ENCODE data around the gene DEF6. TPM values are rescaled to one million over a fixed set of nuclear protein-coding genes. Genes with fewer than 3 reads are reported as not detected.
A peak's percentile ranks its signal among the peaks of the same experiment; 100 is the strongest.

The DEF6 gene
- total RNA-seq, 1 experiment from 2014 or later, result 5.7 TPM

GRCh38 chr6:35251949-35252348 is 45.7 kb upstream of the DEF6 start:
- Mint-ChIP-seq H3K36me3 (ENCODE audit: insufficient read depth, unreplicated experiment) (no peaks in the 10 kb centered on the region), H3K27ac (ENCODE audit: unreplicated experiment) (no peak overlapping the region), H3K27me3 (ENCODE audit: insufficient read depth, unreplicated experiment) (no peaks in the 10 kb centered on the region), H3K4me1 (ENCODE audit: low read depth, unreplicated experiment) (no peaks in the 10 kb centered on the region), H3K4me3 (ENCODE audit: unreplicated experiment) (no peak overlapping the region), H3K9me3 (ENCODE audit: unreplicated experiment) (no peaks in the 10 kb centered on the region)
- no peaks in the 10 kb centered on the region for H3K27me3 ChIP-seq (replicated peaks; ENCODE audit: control insufficient read depth, insufficient read depth, low read length)
- no peak overlapping the region for H3K4me3 ChIP-seq (ENCODE audit: low read depth, low read length)
- ChIA-PET POLR2A (no interaction called here), CTCF (no interaction called here)
- no peak for DNase-seq
- TF ChIP-seq CTCF (IDR thresholded peaks at IDR 0.05; ENCODE audit: insufficient read depth in 1 of 2, low read depth in 1 of 2, low read length in 1 of 2, severe bottlenecking in 1 of 2, unreplicated experiment in 1 of 2), result no peak
- BruUV-seq (replicated peaks), result no TSS peak
- H3K9me3 ChIP-seq, result no peaks in the 10 kb centered on the region
- no peaks in the 10 kb centered on the region; the same call in 1 of the 2 replicates for H3K36me3 ChIP-seq (ENCODE audit: control insufficient read depth, insufficient read depth, low read length)
- intact Hi-C loops (cut with micrococcal nuclease; ENCODE audit: unreplicated experiment), result no loop called here
- H3K4me1 ChIP-seq, result no peaks in the 10 kb centered on the region

DNA sequence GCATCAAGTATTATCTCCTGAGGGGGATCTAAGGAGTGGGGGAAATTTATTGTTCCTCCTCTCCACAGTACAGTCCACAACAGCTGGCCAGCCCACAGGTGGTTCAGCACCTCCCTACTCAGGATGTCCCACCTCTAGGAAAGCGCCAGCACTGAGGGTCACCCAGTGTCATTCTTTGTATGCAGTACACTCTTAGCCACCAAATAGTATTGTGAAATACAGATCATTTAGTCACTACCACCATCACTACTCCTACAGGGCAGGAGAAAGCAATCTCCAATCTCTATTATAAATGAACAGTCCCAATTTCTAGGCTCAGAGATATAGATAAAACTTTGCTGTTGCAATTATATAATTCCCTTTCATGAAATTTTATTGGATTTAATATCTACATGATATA is 44.4 kb upstream of the DEF6 start:
- no TSS peak for BruUV-seq (replicated peaks)
- H3K4me3 ChIP-seq (ENCODE audit: low read depth, low read length), result no peak overlapping the region
- Mint-ChIP-seq H3K27me3 (ENCODE audit: insufficient read depth, unreplicated experiment) (no peaks in the 10 kb centered on the region), H3K36me3 (ENCODE audit: insufficient read depth, unreplicated experiment) (no peaks in the 10 kb centered on the region), H3K27ac (ENCODE audit: unreplicated experiment) (no peak overlapping the region), H3K9me3 (ENCODE audit: unreplicated experiment) (no peaks in the 10 kb centered on the region), H3K4me1 (ENCODE audit: low read depth, unreplicated experiment) (no peaks in the 10 kb centered on the region), H3K4me3 (ENCODE audit: unreplicated experiment) (no peak overlapping the region)
- intact Hi-C loops (cut with micrococcal nuclease; ENCODE audit: unreplicated experiment), result no loop called here
- no peak for DNase-seq
- ChIA-PET POLR2A (no interaction called here), CTCF (no interaction called here)
- H3K36me3 ChIP-seq (ENCODE audit: control insufficient read depth, insufficient read depth, low read length), result no peaks in the 10 kb centered on the region
- TF ChIP-seq CTCF (IDR thresholded peaks at IDR 0.05; ENCODE audit: insufficient read depth in 1 of 2, low read depth in 1 of 2, low read length in 1 of 2, severe bottlenecking in 1 of 2, unreplicated experiment in 1 of 2), result no peak
- no peaks in the 10 kb centered on the region for H3K4me1 ChIP-seq
- H3K9me3 ChIP-seq, result no peaks in the 10 kb centered on the region
- H3K27me3 ChIP-seq (replicated peaks; ENCODE audit: control insufficient read depth, insufficient read depth, low read length), result no peaks in the 10 kb centered on the region

DNA sequence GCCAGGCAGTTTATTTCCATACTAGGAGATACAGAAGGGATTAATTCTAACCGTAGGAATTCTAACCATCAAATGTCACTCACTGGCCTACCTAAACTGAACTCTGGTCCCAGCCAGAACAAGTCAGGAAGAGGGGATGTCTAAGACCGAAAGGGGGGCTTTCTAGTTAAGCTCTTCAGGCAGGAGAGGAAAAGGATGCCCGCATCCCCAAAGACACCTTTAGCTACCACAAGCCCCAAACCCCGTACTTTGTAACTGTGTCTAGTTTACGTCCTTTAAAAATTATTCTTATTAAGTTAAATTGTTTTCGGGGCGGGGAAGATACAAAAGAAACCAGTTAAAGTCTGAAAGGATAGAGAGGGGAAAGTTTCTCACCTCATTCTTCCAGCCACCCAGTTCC is 39.3 kb upstream of the DEF6 start:
- Histone ChIP-seq H3K36me3 (ENCODE audit: control insufficient read depth, insufficient read depth, low read length) (no peaks in the 10 kb centered on the region), H3K27me3 (replicated peaks; ENCODE audit: control insufficient read depth, insufficient read depth, low read length) (no peaks in the 10 kb centered on the region), H3K9me3 (no peaks in the 10 kb centered on the region), H3K4me3 (ENCODE audit: low read depth, low read length) (peak overlapping the region; percentile 75), H3K4me1 (peaks cover 5% of the 10 kb centered on the region; the same call in 1 of the 2 replicates)
- Mint-ChIP-seq H3K9me3 (ENCODE audit: unreplicated experiment) (no peaks in the 10 kb centered on the region), H3K27me3 (ENCODE audit: insufficient read depth, unreplicated experiment) (no peaks in the 10 kb centered on the region), H3K36me3 (ENCODE audit: insufficient read depth, unreplicated experiment) (peaks cover 9% of the 10 kb centered on the region), H3K4me1 (ENCODE audit: low read depth, unreplicated experiment) (peaks cover 9% of the 10 kb centered on the region), H3K4me3 (ENCODE audit: unreplicated experiment) (peak overlapping the region; percentile 87), H3K27ac (ENCODE audit: unreplicated experiment) (peak overlapping the region; percentile 99)
- BruUV-seq (replicated peaks), result TSS peak; percentile 66
- ChIA-PET CTCF (interaction anchor here (1.3 kb wide), 1 partner anchor 39 kb away, joined by 5 read pairs; the partner anchor contains the start of gene DEF6), POLR2A (interaction anchor here (1.5 kb wide), 1 partner anchor 110 kb away, joined by 5 read pairs; no protein-coding TSS in a partner anchor)
- intact Hi-C loops (cut with micrococcal nuclease; ENCODE audit: unreplicated experiment), result no loop called here
- DNase-seq, result no peak
- no peak for TF ChIP-seq CTCF (IDR thresholded peaks at IDR 0.05; ENCODE audit: insufficient read depth in 1 of 2, low read depth in 1 of 2, low read length in 1 of 2, severe bottlenecking in 1 of 2, unreplicated experiment in 1 of 2)
